GM12878 (cell line): ENCODE data around the gene ZNF436. TPM values are rescaled to one million over a fixed set of nuclear protein-coding genes. Genes with fewer than 3 reads are reported as not detected.

Experiments
- ATAC-seq: fragments of 200-7000 bp; cut with Tn5 transposase; 3 replicates; pipeline ENCODE4 v1.9.1; 2020; ENCODE audit warnings: mild to moderate bottlenecking, moderate library complexity
- BruUV-seq: library from RNA; stranded (reverse); fragments of 400-500 nt; replicated peaks from 2 replicates; lab custom pipeline; 2021; lab: Mats Ljungman, UMichigan
- CTCF ChIA-PET: fragments of 300-600 bp; sonication (Branson Sonifier 250); formaldehyde crosslinking; extraction: SDS; loops from one replicate; lab custom pipeline; 2021; ENCODE audit warnings: inconsistent platforms; lab: Yijun Ruan, JAX
- POLR2A ChIA-PET: fragments of 350-600 bp; formaldehyde crosslinking; extraction: SDS; loops from one replicate; lab custom pipeline; 2021; ENCODE audit warnings: inconsistent platforms; lab: Charles Lee
- RAD21 ChIA-PET: fragments of 300-600 bp; sonication (Branson Sonifier 250); formaldehyde crosslinking; loops from one replicate; lab custom pipeline; 2023; ENCODE audit warnings: antibody characterized with exemption; ENCODE audit not compliant: unreplicated experiment; lab: Charles Lee
- SMC1A ChIA-PET: fragments of 300-600 bp; sonication (Branson Sonifier 250); formaldehyde crosslinking; loops from one replicate; lab custom pipeline; 2023; ENCODE audit not compliant: unreplicated experiment, uncharacterized antibody; lab: Charles Lee
- DNase-seq: peaks from one replicate; pipeline ENCODE4 v3.0.0-alpha.2; 2011; ENCODE audit warnings: low read depth, low spot score
- FAIRE-seq: peaks from 3 replicates; lab custom pipeline; 2011; peaks lifted over from hg19 to GRCh38; lab: Jason Lieb, UNC
- H2AFZ ChIP-seq: 2 replicates; pipeline ENCODE4 v1.6.0; 2011; ENCODE audit warnings: low read depth, low read length, control low read depth; ENCODE audit not compliant: control insufficient read depth
- H3K27ac ChIP-seq: 2 replicates; pipeline ENCODE4 v1.5.1; 2011; ENCODE audit warnings: control low read depth; ENCODE audit not compliant: control insufficient read depth, insufficient read depth
- H3K27me3 ChIP-seq, 2 experiments: replicated peaks in 1 of 2; 2 replicates each; pipeline versions ENCODE4 v1.6.0 to v1.6.1; 2011; ENCODE audit warnings: low read length in 1 of 2; ENCODE audit not compliant: control insufficient read depth in 2 of 2, insufficient read depth in 2 of 2
- H3K36me3 ChIP-seq, 2 experiments: 2 replicates each; pipeline ENCODE4 v1.5.1; 2011; ENCODE audit warnings: low read length in 1 of 2; ENCODE audit not compliant: control insufficient read depth in 2 of 2, insufficient read depth in 2 of 2
- H3K4me1 ChIP-seq: 2 replicates; pipeline ENCODE4 v1.6.1; 2011; ENCODE audit warnings: mild to moderate bottlenecking, low read length, moderate library complexity, mixed read lengths; ENCODE audit not compliant: control insufficient read depth, insufficient read depth
- H3K4me2 ChIP-seq: 2 replicates; pipeline ENCODE4 v1.6.0; 2011; ENCODE audit warnings: control low read depth; ENCODE audit not compliant: control insufficient read depth, insufficient read depth
- H3K4me3 ChIP-seq: fragments of 200-600 bp; sonication (generic); 2 replicates; pipeline ENCODE4 v1.5.1; 2016
- H3K79me2 ChIP-seq: 2 replicates; pipeline ENCODE4 v1.6.0; 2011; ENCODE audit warnings: low read length; ENCODE audit not compliant: control insufficient read depth, insufficient read depth
- H3K9ac ChIP-seq: 2 replicates; pipeline ENCODE4 v1.8.0; 2011; ENCODE audit warnings: low read length, control low read depth, mixed read lengths; ENCODE audit not compliant: control insufficient read depth, insufficient read depth
- H3K9me3 ChIP-seq: replicated peaks from 3 replicates; pipeline ENCODE4 v1.5.1; 2011; ENCODE audit warnings: mild to moderate bottlenecking, low read length; ENCODE audit not compliant: control insufficient read depth, insufficient read depth
- H4K20me1 ChIP-seq: 2 replicates; pipeline ENCODE4 v1.6.0; 2011; ENCODE audit not compliant: control insufficient read depth, insufficient read depth
- BCL11A ChIP-seq: IDR thresholded peaks from 2 replicates; pipeline ENCODE4 v1.6.1; 2011; ENCODE audit warnings: low read depth, low read length
- CEBPB ChIP-seq, 2 experiments: fragments of 150-350 bp in 1 of 2; IDR thresholded peaks; 2 replicates each; pipeline ENCODE4 v1.6.1; 2012 to 2014; ENCODE audit warnings: low read depth in 2 of 2, low read length in 2 of 2, borderline replicate concordance in 1 of 2, inconsistent platforms in 1 of 2
- E4F1 ChIP-seq: fragments of 450-650 bp; IDR thresholded peaks from 2 replicates; pipeline ENCODE4 v1.6.1; 2018; ENCODE audit warnings: borderline replicate concordance, mild to moderate bottlenecking; ENCODE audit not compliant: partially characterized antibody
- EED ChIP-seq: sonication (generic); IDR thresholded peaks from 2 replicates; pipeline ENCODE4 v1.6.1; 2016; ENCODE audit warnings: antibody characterized with exemption, low read depth
- HDAC6 ChIP-seq: fragments of 200-600 bp; sonication (generic); IDR thresholded peaks from one replicate; pipeline ENCODE4 v1.8.0; 2017; ENCODE audit warnings: antibody characterized with exemption; ENCODE audit not compliant: unreplicated experiment
- HDGF ChIP-seq: fragments of 450-650 bp; IDR thresholded peaks from 2 replicates; pipeline ENCODE4 v1.6.1; 2016; ENCODE audit warnings: antibody characterized with exemption
- NFXL1 ChIP-seq: fragments of 450-650 bp; IDR thresholded peaks from 2 replicates; pipeline ENCODE4 v1.6.1; 2017; ENCODE audit warnings: antibody characterized with exemption, mild to moderate bottlenecking, borderline replicate concordance
- NRF1 ChIP-seq: conservative IDR thresholded peaks from 2 replicates; pipeline ENCODE4 v1.6.1; 2011; ENCODE audit warnings: mild to moderate bottlenecking, low read depth, low read length, improper control_type of control experiment
- PKNOX1 ChIP-seq: fragments of 450-650 bp; IDR thresholded peaks from 2 replicates; pipeline ENCODE4 v1.6.1; 2016; ENCODE audit warnings: mild to moderate bottlenecking
- RAD21 ChIP-seq: IDR thresholded peaks from 2 replicates; pipeline ENCODE4 v1.6.1; 2011; ENCODE audit warnings: mild to moderate bottlenecking, low read depth, low read length, moderate library complexity; ENCODE audit not compliant: insufficient read depth
- RAD51 ChIP-seq: fragments of 450-650 bp; IDR thresholded peaks from 2 replicates; pipeline ENCODE4 v1.6.1; 2016; ENCODE audit warnings: moderate library complexity, mild to moderate bottlenecking, inconsistent platforms
- RBBP5 ChIP-seq: fragments of 200-600 bp; sonication (generic); conservative IDR thresholded peaks from 2 replicates; pipeline ENCODE4 v1.6.1; 2016
- YBX1 ChIP-seq: fragments of 450-650 bp; IDR thresholded peaks from 2 replicates; pipeline ENCODE4 v1.6.1; 2016; ENCODE audit warnings: antibody characterized with exemption
- ZBED1 ChIP-seq: IDR thresholded peaks from 2 replicates; pipeline ENCODE4 v1.6.1; 2016; ENCODE audit warnings: borderline replicate concordance
- ZBTB11 ChIP-seq: fragments of 450-650 bp; formaldehyde crosslinking; IDR thresholded peaks from 2 replicates; pipeline ENCODE4 v1.5.0; 2022; ENCODE audit warnings: mild to moderate bottlenecking, missing genetic modification characterization
- ZBTB33 ChIP-seq: fragments of 450-650 bp; IDR thresholded peaks from 2 replicates; pipeline ENCODE4 v1.6.1; 2017; ENCODE audit warnings: mild to moderate bottlenecking
- ZNF24 ChIP-seq: fragments of 450-650 bp; IDR thresholded peaks from 2 replicates; pipeline ENCODE4 v1.6.1; 2017; ENCODE audit warnings: antibody characterized with exemption, mild to moderate bottlenecking
- WGBS: methylation state at CpG from one replicate; pipeline ENCODE4 v1.1.6; 2016; ENCODE audit warnings: low lambda C conversion rate; ENCODE audit not compliant: insufficient replicate concordance, insufficient coverage; ENCODE audit errors: missing lambda C conversion rate; 5-methylcytosine and 5-hydroxymethylcytosine counted together
- in situ Hi-C: fragments of 300-500 bp; cut with MboI; formaldehyde crosslinking; loops from 9 replicates; pipeline ENCODE4 v1.14.3; 2018; ENCODE audit warnings: mixed read lengths
- intact Hi-C: fragments of 100-400 bp; cut with micrococcal nuclease; formaldehyde crosslinking; loops from one replicate; pipeline ENCODE4 v1.14.2; 2022; ENCODE audit not compliant: unreplicated experiment
- polyA plus RNA-seq, 11 experiments: library from polyadenylated mRNA; depleted of rRNA in 4 of 11; unstranded in 6 of 11; stranded (reverse) in 5 of 11; fragments of >200 nt; fragmentation: Nextera tagmentation in 4 of 11; fragmentation: Illumina TruSeq in 1 of 11; extraction: Ambion mirVana in 4 of 11; extraction: Trizol in 1 of 11; gene quantifications; 1 replicate in 1 of 11; 2 replicates in 10 of 11; pipeline versions ENCODE4 v1.2.1 to v1.2.3, GENCODE V29; 2011 to 2016; ENCODE audit warnings: inconsistent platforms in 2 of 11, missing spikeins in 2 of 11, low read depth in 1 of 11
- total RNA-seq, 4 experiments: library from RNA; depleted of rRNA in 3 of 4; stranded (reverse); fragments of >200 nt in 3 of 4; fragmentation: Illumina TruSeq in 1 of 4; extraction: Trizol in 1 of 4; gene quantifications; 2 replicates each; pipeline versions ENCODE4 v1.2.1 to v1.2.3, GENCODE V29; 2013 to 2021

ZNF436 gene
- total and polyA plus RNA-seq, 10 of the 15 experiments (the other 5 are each of a cell fraction or from before 2014, with no cell fraction given) = 0.85 to 4.7 (median 3.0) TPM

GRCh38 chr1:23393706-23394105 lies 24.1 kb upstream of the ZNF436 start:
- in situ Hi-C loops (no loop called here), intact Hi-C loops (no loop called here)
- Histone ChIP-seq H3K9me3 (no peaks in the 10 kb centered on the region), H4K20me1 (no peaks in the 10 kb centered on the region), H3K4me3 (no peak overlapping the region), H3K79me2 (no peaks in the 10 kb centered on the region), H2AFZ (no peak overlapping the region), H3K9ac (no peak overlapping the region), H3K4me1 (no peaks in the 10 kb centered on the region), H3K27ac (no peak overlapping the region), H3K27me3 (peaks cover 0 to 2% of the 10 kb centered on the region in 2 experiments; a peak in 1 of 4 replicates), H3K36me3 (no peaks in the 10 kb centered on the region), H3K4me2 (no peak overlapping the region)
- ChIA-PET CTCF (interaction anchor here (2.7 kb wide), 1 partner anchor 9 kb away, joined by 17 read pairs; no protein-coding TSS in a partner anchor), RAD21 (interaction anchor here (0.6 kb wide), 1 partner anchor 54 kb away, joined by 3 read pairs; no protein-coding TSS in a partner anchor), SMC1A (interaction anchor here (1.1 kb wide), 1 partner anchor 9 kb away, joined by 4 read pairs; no protein-coding TSS in a partner anchor), POLR2A (no interaction called here)
- no peak for DNase-seq
- no TSS peak for BruUV-seq
- no peak for FAIRE-seq
- WGBS = 62% methylated on average over 15 of the region's 15 CpGs
- ATAC-seq = no peak
- TF ChIP-seq ZBED1 = no peak
- no peak for TF ChIP-seq CEBPB (IDR thresholded peaks at IDR 0.05; ENCODE audit: borderline replicate concordance in 1 of 2, low read depth in 2 of 2, low read length in 2 of 2)
- no peak for TF ChIP-seq E4F1
- TF ChIP-seq ZBTB11 (CRISPR knock-in tag) = no peak
- TF ChIP-seq NFXL1 = no peak
- no peak for TF ChIP-seq RBBP5
- TF ChIP-seq PKNOX1 = no peak
- TF ChIP-seq RAD21 = no peak
- no peak for TF ChIP-seq ZNF24
- TF ChIP-seq YBX1 = no peak
- TF ChIP-seq HDGF = no peak
- TF ChIP-seq EED = no peak
- TF ChIP-seq ZBTB33 = no peak
- TF ChIP-seq BCL11A = no peak
- no peak for TF ChIP-seq RAD51
- no peak for TF ChIP-seq HDAC6
- TF ChIP-seq NRF1 = no peak
